WTC11 (cell line): Measurements from ENCODE around the gene DDIT4. TPM values are rescaled to one million over a fixed set of nuclear protein-coding genes. Genes with fewer than 3 reads are reported as not detected.

Experiments
- ATAC-seq: fragments of 200-7000 bp; cut with Tn5 transposase; 2 replicates; pipeline ENCODE4 v1.10.0; 2021; ENCODE audit warnings: mild to moderate bottlenecking, moderate library complexity
- CTCF ChIA-PET: fragments of 300-600 bp; sonication (Branson Sonifier 250); formaldehyde crosslinking; loops from one replicate; lab custom pipeline; 2021; ENCODE audit warnings: antibody characterized with exemption; lab: Charles Lee
- POLR2A ChIA-PET: fragments of 350-600 bp; sonication (Branson Sonifier 250); formaldehyde crosslinking; loops from one replicate; lab custom pipeline; 2021; ENCODE audit warnings: antibody characterized with exemption; lab: Charles Lee
- DNase-seq: peaks from one replicate; pipeline ENCODE4 v3.0.0; 2021; ENCODE audit warnings: low spot score
- H3K27ac Mint-ChIP-seq: 2 replicates; pipeline ENCODE4 v1.8.0; 2021; ENCODE audit warnings: mixed read lengths
- H3K27me3 Mint-ChIP-seq: 2 replicates; pipeline ENCODE4 v1.8.0; 2021; ENCODE audit warnings: low read depth, mild to moderate bottlenecking, moderate library complexity, mixed read lengths
- H3K36me3 Mint-ChIP-seq: 2 replicates; pipeline ENCODE4 v1.8.0; 2021; ENCODE audit warnings: mixed read lengths
- H3K4me1 Mint-ChIP-seq: 2 replicates; pipeline ENCODE4 v1.8.0; 2022; ENCODE audit warnings: mixed read lengths
- H3K4me3 Mint-ChIP-seq: 2 replicates; pipeline ENCODE4 v1.8.0; 2021; ENCODE audit warnings: mild to moderate bottlenecking, moderate library complexity, mixed read lengths
- H3K9me3 Mint-ChIP-seq: 2 replicates; pipeline ENCODE4 v1.8.0; 2021; ENCODE audit warnings: mixed read lengths
- ATF1 ChIP-seq: sonication (generic); formaldehyde crosslinking; IDR thresholded peaks from 2 replicates; pipeline ENCODE4 v1.8.1; 2023; ENCODE audit warnings: mild to moderate bottlenecking, moderate library complexity, missing genetic modification reagents
- CREB1 ChIP-seq: sonication (generic); formaldehyde crosslinking; IDR thresholded peaks from 2 replicates; pipeline ENCODE4 v1.8.0; 2023; ENCODE audit warnings: mild to moderate bottlenecking, missing genetic modification reagents
- ESRRA ChIP-seq: sonication (generic); formaldehyde crosslinking; IDR thresholded peaks from 2 replicates; pipeline ENCODE4 v1.8.1; 2022; ENCODE audit warnings: mild to moderate bottlenecking, missing genetic modification reagents, borderline replicate concordance
- GTF2I ChIP-seq: fragments of 250-450 bp; sonication (Bioruptor Pico); conservative IDR thresholded peaks from 2 replicates; pipeline ENCODE4 v1.4.0; 2021; ENCODE audit warnings: mild to moderate bottlenecking
- NR3C1 ChIP-seq: sonication (generic); formaldehyde crosslinking; conservative IDR thresholded peaks from 2 replicates; pipeline ENCODE4 v1.8.1; 2023; ENCODE audit warnings: low read depth, mild to moderate bottlenecking, missing genetic modification reagents
- TP53 ChIP-seq: sonication (generic); formaldehyde crosslinking; IDR thresholded peaks from 2 replicates; pipeline ENCODE4 v1.8.1; 2023; ENCODE audit warnings: mild to moderate bottlenecking, missing genetic modification reagents
- ZBTB21 ChIP-seq: sonication (generic); formaldehyde crosslinking; IDR thresholded peaks from 2 replicates; pipeline ENCODE4 v1.8.1; 2023; ENCODE audit warnings: mild to moderate bottlenecking, missing genetic modification reagents, borderline replicate concordance
- ZNF138 ChIP-seq: sonication (generic); formaldehyde crosslinking; conservative IDR thresholded peaks from 2 replicates; pipeline ENCODE4 v1.8.1; 2022; ENCODE audit warnings: mild to moderate bottlenecking, moderate library complexity, missing genetic modification reagents
- ZNF219 ChIP-seq: sonication (generic); formaldehyde crosslinking; IDR thresholded peaks from 2 replicates; pipeline ENCODE4 v1.8.0; 2023; ENCODE audit warnings: missing genetic modification reagents, mild to moderate bottlenecking, borderline replicate concordance
- ZNF263 ChIP-seq: sonication (generic); formaldehyde crosslinking; IDR thresholded peaks from 2 replicates; pipeline ENCODE4 v1.8.1; 2022; ENCODE audit warnings: low read depth, mild to moderate bottlenecking, moderate library complexity, missing genetic modification reagents
- ZNF671 ChIP-seq: fragments of 250-450 bp; sonication (Bioruptor Pico); IDR thresholded peaks from 2 replicates; pipeline ENCODE4 v1.8.0; 2021; ENCODE audit warnings: mild to moderate bottlenecking
- total RNA-seq: library from RNA; stranded (reverse); gene quantifications from 3 replicates; pipeline ENCODE4 v1.2.3, GENCODE V29; 2021
- TF ChIP-seq, protein P1 (sequence below): fragments of 250-450 bp; sonication (Bioruptor Pico); IDR thresholded peaks from 2 replicates; pipeline ENCODE4 v1.8.0; 2021; ENCODE audit warnings: mild to moderate bottlenecking
- TF ChIP-seq, protein P2 (sequence below): sonication (generic); formaldehyde crosslinking; IDR thresholded peaks from 2 replicates; pipeline ENCODE4 v1.8.0; 2023; ENCODE audit warnings: missing genetic modification reagents
- TF ChIP-seq, protein P3 (sequence below): sonication (generic); formaldehyde crosslinking; IDR thresholded peaks from 2 replicates; pipeline ENCODE4 v1.8.1; 2023; ENCODE audit warnings: mild to moderate bottlenecking, missing genetic modification reagents
- TF ChIP-seq, protein P4 (sequence below): sonication (generic); formaldehyde crosslinking; IDR thresholded peaks from 2 replicates; pipeline ENCODE4 v1.8.1; 2023; ENCODE audit warnings: mild to moderate bottlenecking, missing genetic modification reagents, moderate library complexity
- TF ChIP-seq, protein P5 (sequence below): fragments of 250-450 bp; sonication (Bioruptor Pico); IDR thresholded peaks from 2 replicates; pipeline ENCODE4 v1.9.0; 2021; ENCODE audit warnings: mild to moderate bottlenecking

Gene DDIT4
- total RNA-seq, 1 experiment from 2014 or later, result 118 TPM

DNA sequence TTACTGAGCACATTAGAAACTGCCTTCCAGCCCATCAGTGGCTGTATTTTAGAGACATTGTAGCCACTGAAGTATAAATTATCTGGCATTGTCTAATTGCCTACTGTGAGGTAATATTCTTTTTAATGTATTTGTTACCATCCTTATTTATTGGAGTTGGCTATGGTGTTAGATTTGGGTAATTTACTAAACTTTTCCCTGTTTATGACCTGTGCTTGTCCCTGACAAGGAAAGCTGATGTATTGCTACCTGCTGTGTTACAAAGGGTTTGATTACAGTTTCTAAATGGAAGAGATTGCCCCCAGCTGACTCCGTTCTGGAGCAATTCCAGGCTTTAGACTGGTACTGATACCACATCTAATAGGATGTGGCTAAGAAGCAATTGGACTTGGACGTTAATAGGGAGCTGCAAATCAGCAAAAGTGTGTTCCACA lies 45.4 kb upstream of the DDIT4 start (continued):
- TF ChIP-seq, protein P1, sequence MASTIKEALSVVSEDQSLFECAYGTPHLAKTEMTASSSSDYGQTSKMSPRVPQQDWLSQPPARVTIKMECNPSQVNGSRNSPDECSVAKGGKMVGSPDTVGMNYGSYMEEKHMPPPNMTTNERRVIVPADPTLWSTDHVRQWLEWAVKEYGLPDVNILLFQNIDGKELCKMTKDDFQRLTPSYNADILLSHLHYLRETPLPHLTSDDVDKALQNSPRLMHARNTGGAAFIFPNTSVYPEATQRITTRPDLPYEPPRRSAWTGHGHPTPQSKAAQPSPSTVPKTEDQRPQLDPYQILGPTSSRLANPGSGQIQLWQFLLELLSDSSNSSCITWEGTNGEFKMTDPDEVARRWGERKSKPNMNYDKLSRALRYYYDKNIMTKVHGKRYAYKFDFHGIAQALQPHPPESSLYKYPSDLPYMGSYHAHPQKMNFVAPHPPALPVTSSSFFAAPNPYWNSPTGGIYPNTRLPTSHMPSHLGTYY, result no peak

DNA sequence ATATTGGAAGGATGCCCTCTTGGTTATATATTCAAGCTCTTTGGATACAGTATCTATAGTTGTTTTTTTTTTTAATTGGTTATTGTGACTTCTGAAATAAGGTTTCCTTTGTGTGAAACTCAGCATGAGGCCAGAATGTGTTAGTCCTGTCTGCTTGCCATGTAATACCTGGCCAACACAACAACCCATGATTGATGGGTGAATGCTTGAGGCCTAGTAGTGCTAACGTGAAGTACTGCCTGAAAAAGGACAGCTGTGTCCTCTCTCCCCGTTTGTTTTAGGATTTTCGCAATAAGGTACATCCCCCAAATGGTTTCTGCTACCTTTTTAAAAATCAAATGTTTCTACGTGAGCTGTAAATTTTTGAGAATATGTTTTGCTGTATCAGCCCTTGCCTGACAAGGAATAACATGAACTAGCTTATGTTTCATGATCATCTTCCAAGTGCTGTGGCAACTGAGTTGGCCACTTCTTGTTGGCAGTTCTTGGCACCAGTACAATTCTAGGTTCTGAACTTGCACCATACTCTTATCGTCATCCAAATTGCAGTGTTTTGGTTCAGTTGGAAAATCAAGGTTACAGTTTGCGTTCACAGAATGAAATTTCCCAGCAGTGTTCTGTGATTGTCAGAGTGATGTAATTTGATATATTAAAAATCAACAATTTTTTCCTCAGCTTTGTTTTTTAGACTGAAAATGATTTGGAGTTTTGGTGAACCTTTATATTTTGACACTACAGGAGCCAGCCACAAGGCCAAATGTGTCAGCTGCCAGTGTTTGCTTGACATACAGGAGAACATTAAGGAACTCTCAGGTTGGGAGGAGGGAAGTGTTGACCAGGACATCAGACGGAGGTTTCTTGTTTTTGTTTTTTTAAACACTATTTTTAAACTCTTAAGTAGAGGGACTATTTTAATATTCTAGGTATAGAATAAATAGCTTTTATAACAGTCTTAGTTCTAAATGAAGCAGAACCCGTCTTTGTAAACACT lies 44.2 kb upstream of the DDIT4 start:
- no peaks in the 10 kb centered on the region for H3K9me3 Mint-ChIP-seq
- TF ChIP-seq, protein P2, sequence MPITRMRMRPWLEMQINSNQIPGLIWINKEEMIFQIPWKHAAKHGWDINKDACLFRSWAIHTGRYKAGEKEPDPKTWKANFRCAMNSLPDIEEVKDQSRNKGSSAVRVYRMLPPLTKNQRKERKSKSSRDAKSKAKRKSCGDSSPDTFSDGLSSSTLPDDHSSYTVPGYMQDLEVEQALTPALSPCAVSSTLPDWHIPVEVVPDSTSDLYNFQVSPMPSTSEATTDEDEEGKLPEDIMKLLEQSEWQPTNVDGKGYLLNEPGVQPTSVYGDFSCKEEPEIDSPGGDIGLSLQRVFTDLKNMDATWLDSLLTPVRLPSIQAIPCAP (CRISPR knock-in tag), result no peak
- TF ChIP-seq GTF2I (CRISPR knock-in tag), result no peak
- TF ChIP-seq, protein P3, sequence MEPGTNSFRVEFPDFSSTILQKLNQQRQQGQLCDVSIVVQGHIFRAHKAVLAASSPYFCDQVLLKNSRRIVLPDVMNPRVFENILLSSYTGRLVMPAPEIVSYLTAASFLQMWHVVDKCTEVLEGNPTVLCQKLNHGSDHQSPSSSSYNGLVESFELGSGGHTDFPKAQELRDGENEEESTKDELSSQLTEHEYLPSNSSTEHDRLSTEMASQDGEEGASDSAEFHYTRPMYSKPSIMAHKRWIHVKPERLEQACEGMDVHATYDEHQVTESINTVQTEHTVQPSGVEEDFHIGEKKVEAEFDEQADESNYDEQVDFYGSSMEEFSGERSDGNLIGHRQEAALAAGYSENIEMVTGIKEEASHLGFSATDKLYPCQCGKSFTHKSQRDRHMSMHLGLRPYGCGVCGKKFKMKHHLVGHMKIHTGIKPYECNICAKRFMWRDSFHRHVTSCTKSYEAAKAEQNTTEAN (CRISPR knock-in tag), result no peak
- TF ChIP-seq ZBTB21 (CRISPR knock-in tag), result no peak
- TF ChIP-seq CREB1 (CRISPR knock-in tag), result no peak
- TF ChIP-seq, protein P1, result no peak
- no peak for TF ChIP-seq ZNF138 (CRISPR knock-in tag)
- no peak for TF ChIP-seq ESRRA (CRISPR knock-in tag)
- no peak for TF ChIP-seq ZNF671 (CRISPR knock-in tag)
- TF ChIP-seq NR3C1, result no peak
- no peak for TF ChIP-seq TP53
- TF ChIP-seq, protein P4, sequence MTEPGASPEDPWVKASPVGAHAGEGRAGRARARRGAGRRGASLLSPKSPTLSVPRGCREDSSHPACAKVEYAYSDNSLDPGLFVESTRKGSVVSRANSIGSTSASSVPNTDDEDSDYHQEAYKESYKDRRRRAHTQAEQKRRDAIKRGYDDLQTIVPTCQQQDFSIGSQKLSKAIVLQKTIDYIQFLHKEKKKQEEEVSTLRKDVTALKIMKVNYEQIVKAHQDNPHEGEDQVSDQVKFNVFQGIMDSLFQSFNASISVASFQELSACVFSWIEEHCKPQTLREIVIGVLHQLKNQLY (CRISPR knock-in tag), result no peak
- TF ChIP-seq ATF1 (CRISPR knock-in tag), result no peak
- no peak for TF ChIP-seq ZNF263 (CRISPR knock-in tag)
- TF ChIP-seq, protein P5, sequence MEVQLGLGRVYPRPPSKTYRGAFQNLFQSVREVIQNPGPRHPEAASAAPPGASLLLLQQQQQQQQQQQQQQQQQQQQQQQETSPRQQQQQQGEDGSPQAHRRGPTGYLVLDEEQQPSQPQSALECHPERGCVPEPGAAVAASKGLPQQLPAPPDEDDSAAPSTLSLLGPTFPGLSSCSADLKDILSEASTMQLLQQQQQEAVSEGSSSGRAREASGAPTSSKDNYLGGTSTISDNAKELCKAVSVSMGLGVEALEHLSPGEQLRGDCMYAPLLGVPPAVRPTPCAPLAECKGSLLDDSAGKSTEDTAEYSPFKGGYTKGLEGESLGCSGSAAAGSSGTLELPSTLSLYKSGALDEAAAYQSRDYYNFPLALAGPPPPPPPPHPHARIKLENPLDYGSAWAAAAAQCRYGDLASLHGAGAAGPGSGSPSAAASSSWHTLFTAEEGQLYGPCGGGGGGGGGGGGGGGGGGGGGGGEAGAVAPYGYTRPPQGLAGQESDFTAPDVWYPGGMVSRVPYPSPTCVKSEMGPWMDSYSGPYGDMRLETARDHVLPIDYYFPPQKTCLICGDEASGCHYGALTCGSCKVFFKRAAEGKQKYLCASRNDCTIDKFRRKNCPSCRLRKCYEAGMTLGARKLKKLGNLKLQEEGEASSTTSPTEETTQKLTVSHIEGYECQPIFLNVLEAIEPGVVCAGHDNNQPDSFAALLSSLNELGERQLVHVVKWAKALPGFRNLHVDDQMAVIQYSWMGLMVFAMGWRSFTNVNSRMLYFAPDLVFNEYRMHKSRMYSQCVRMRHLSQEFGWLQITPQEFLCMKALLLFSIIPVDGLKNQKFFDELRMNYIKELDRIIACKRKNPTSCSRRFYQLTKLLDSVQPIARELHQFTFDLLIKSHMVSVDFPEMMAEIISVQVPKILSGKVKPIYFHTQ (CRISPR knock-in tag), result no peak
- TF ChIP-seq ZNF219, result no peak
- no peak for DNase-seq
- H3K36me3 Mint-ChIP-seq, result peaks cover 34% of the 10 kb centered on the region
- H3K27me3 Mint-ChIP-seq, result no peaks in the 10 kb centered on the region
- peaks cover 15% of the 10 kb centered on the region for H3K4me1 Mint-ChIP-seq
- H3K4me3 Mint-ChIP-seq, result no peak overlapping the region
- H3K27ac Mint-ChIP-seq, result peak overlapping the region; percentile 2; the same call in 1 of the 2 replicates
- ATAC-seq, result no peak
- ChIA-PET POLR2A (interaction anchor here (1.5 kb wide), 1 partner anchor 31 kb away, joined by 4 read pairs; no protein-coding TSS in a partner anchor), CTCF (interaction anchor here (0.6 to 0.9 kb wide), 2 partner anchors 11 to 103 kb away, joined by 3 read pairs; no protein-coding TSS in a partner anchor)
